Thymus (tissue), 11 donors: Measurements from ENCODE around the gene MESD. TPM values are rescaled to one million over a fixed set of nuclear protein-coding genes. Genes with fewer than 3 reads are reported as not detected.

Source experiments
- DNase-seq, 9 donors: peaks; one replicate each; pipeline ENCODE4 v3.0.0-alpha.2; 2013; ENCODE audit warnings: low spot score in 9 of 9, low read depth in 6 of 9, missing footprints in 1 of 9
- H3K27ac ChIP-seq, 2 donors: one replicate each; pipeline ENCODE4 v1.5.1; 2013; ENCODE audit warnings: control low read depth in 1 of 2, low read depth in 1 of 2, low read length in 1 of 2, mild to moderate bottlenecking in 1 of 2, moderate library complexity in 1 of 2
- H3K27me3 ChIP-seq, 2 donors: one replicate each; pipeline ENCODE4 v1.5.1; 2013; ENCODE audit warnings: low read length in 1 of 2; ENCODE audit not compliant: control insufficient read depth in 2 of 2, insufficient read depth in 1 of 2
- H3K36me3 ChIP-seq, 2 donors: one replicate each; pipeline ENCODE4 v1.5.1; 2013; ENCODE audit warnings: low read length in 1 of 2, mild to moderate bottlenecking in 1 of 2, moderate library complexity in 1 of 2; ENCODE audit not compliant: control insufficient read depth in 2 of 2, insufficient read depth in 2 of 2
- H3K4me1 ChIP-seq, 2 donors: one replicate each; pipeline ENCODE4 v1.5.1; 2013; ENCODE audit warnings: low read length in 2 of 2; ENCODE audit not compliant: control insufficient read depth in 2 of 2, insufficient read depth in 2 of 2
- H3K4me3 ChIP-seq, 2 donors: one replicate each; pipeline ENCODE4 v1.5.1; 2013; ENCODE audit warnings: low read length in 2 of 2, control low read depth in 1 of 2, mild to moderate bottlenecking in 1 of 2
- H3K9me3 ChIP-seq, 2 donors: one replicate each; pipeline ENCODE4 v1.5.1; 2013; ENCODE audit warnings: low read length in 1 of 2, mild to moderate bottlenecking in 1 of 2; ENCODE audit not compliant: control insufficient read depth in 2 of 2, insufficient read depth in 1 of 2
- WGBS: extraction: QIAGEN DNeasy Blood & Tissue Kit; methylation state at CpG from one replicate; pipeline ENCODE4 v1.1.7; 2013; 5-methylcytosine and 5-hydroxymethylcytosine counted together
- polyA plus RNA-seq: library from polyadenylated mRNA; stranded (reverse); fragments of 200-250 nt; gene quantifications from one replicate; pipeline ENCODE4 v1.2.3, GENCODE V29; 2013
- total RNA-seq: library from RNA; stranded (reverse); fragments of 120-200 nt; gene quantifications from one replicate; pipeline ENCODE4 v1.2.4, GENCODE V29; 2013
- donor health status: healthy.

Gene MESD
- total and polyA plus RNA-seq, 2 donors: 20.5 to 24.5 TPM

GRCh38 chr15:80988148-80988796 is 1.3 kb downstream of the MESD start:
- H3K4me3 ChIP-seq: peak overlapping the region; percentile 77 to 90
- 60% methylated on average over 8 of the region's 8 CpGs for WGBS
- no peaks in the 10 kb centered on the region for H3K27me3 ChIP-seq
- H3K27ac ChIP-seq: no peak overlapping the region
- peaks cover 26 to 33% of the 10 kb centered on the region in 2 donors for H3K4me1 ChIP-seq
- DNase-seq: peak in 1 of 9 donors; percentile 22
- H3K36me3 ChIP-seq: peaks cover 0 to 2% of the 10 kb centered on the region in 2 donors
- H3K9me3 ChIP-seq: no peaks in the 10 kb centered on the region

GRCh38 chr15:80986487-80986886 is 3.1 kb downstream of the MESD start:
- H3K27me3 ChIP-seq: no peaks in the 10 kb centered on the region
- no peak overlapping the region for H3K27ac ChIP-seq
- H3K36me3 ChIP-seq: peaks cover under 1 to 4% of the 10 kb centered on the region in 2 donors
- no peak overlapping the region for H3K4me3 ChIP-seq
- no peaks in the 10 kb centered on the region for H3K9me3 ChIP-seq
- DNase-seq: no peak
- peaks cover 27 to 31% of the 10 kb centered on the region in 2 donors for H3K4me1 ChIP-seq
- WGBS: 98% methylated on average over 1 of the region's 1 CpG

- H3K27me3 ChIP-seq: no peaks in the 10 kb centered on the region
- H3K9me3 ChIP-seq: no peaks in the 10 kb centered on the region
- peaks cover 22 to 26% of the 10 kb centered on the region in 2 donors for H3K4me1 ChIP-seq
- DNase-seq: no peak
- no peak overlapping the region for H3K4me3 ChIP-seq
- H3K36me3 ChIP-seq: peaks cover 2 to 6% of the 10 kb centered on the region in 2 donors
- H3K27ac ChIP-seq: no peak overlapping the region
- WGBS: 98% methylated on average over 5 of the region's 5 CpGs
Measured at GRCh38 chr15:80985981-80986380, 3.6 kb downstream of the MESD start.

- H3K36me3 ChIP-seq: peaks cover 10% of the 10 kb centered on the region in 2 donors
- no peak overlapping the region for H3K4me3 ChIP-seq
- H3K4me1 ChIP-seq: peaks cover 17 to 22% of the 10 kb centered on the region in 2 donors
- no peaks in the 10 kb centered on the region for H3K9me3 ChIP-seq
- peak overlapping the region; percentile 25 to 51 for H3K27ac ChIP-seq
- peak in 1 of 9 donors; percentile 25 for DNase-seq
- H3K27me3 ChIP-seq: no peaks in the 10 kb centered on the region
- 45% methylated on average over 9 of the region's 9 CpGs for WGBS
Measured at GRCh38 chr15:80984856-80985255, 4.8 kb downstream of the MESD start.

- peaks cover 9 to 11% of the 10 kb centered on the region in 2 donors for H3K4me1 ChIP-seq
Measured at GRCh38 chr15:80982839-80983238, 6.8 kb downstream of the MESD start.

GRCh38 chr15:80982205-80982604 is 7.4 kb downstream of the MESD start:
- no peak overlapping the region for H3K4me3 ChIP-seq
- peaks cover 27 to 31% of the 10 kb centered on the region in 2 donors for H3K36me3 ChIP-seq
- peak in 1 of 9 donors; percentile 46 for DNase-seq
- 98% methylated on average over 2 of the region's 2 CpGs for WGBS
- no peaks in the 10 kb centered on the region for H3K27me3 ChIP-seq
- no peaks in the 10 kb centered on the region for H3K9me3 ChIP-seq
- peaks cover 6 to 7% of the 10 kb centered on the region in 2 donors for H3K4me1 ChIP-seq
- H3K27ac ChIP-seq: peak overlapping the region in 1 of 2 donors; percentile 52

More at GRCh38 chr15:80982839-80983238, 6.8 kb downstream of the MESD start:
- DNase-seq: no peak
- no peaks in the 10 kb centered on the region for H3K9me3 ChIP-seq
- H3K4me3 ChIP-seq: no peak overlapping the region
- WGBS: 89% methylated on average over 5 of the region's 5 CpGs
- H3K27me3 ChIP-seq: no peaks in the 10 kb centered on the region
- peaks cover 23 to 28% of the 10 kb centered on the region in 2 donors for H3K36me3 ChIP-seq
- peak overlapping the region in 1 of 2 donors; percentile 11 for H3K27ac ChIP-seq

- no peak for DNase-seq
- Histone ChIP-seq H3K4me1 (peaks cover 2 to 3% of the 10 kb centered on the region in 2 donors), H3K9me3 (no peaks in the 10 kb centered on the region)
Measured at GRCh38 chr15:80979538-80980200, 9.9 kb downstream of the MESD start.

GRCh38 chr15:80978685-80979329 is 10.8 kb downstream of the MESD start:
- peaks cover 31 to 32% of the 10 kb centered on the region in 2 donors for H3K36me3 ChIP-seq
- 97% methylated on average over 7 of the region's 7 CpGs for WGBS
- H3K27ac ChIP-seq: no peak overlapping the region
- peaks cover 2 to 3% of the 10 kb centered on the region in 2 donors for H3K4me1 ChIP-seq
- H3K4me3 ChIP-seq: no peak overlapping the region
- no peaks in the 10 kb centered on the region for H3K27me3 ChIP-seq
- no peak for DNase-seq
- no peaks in the 10 kb centered on the region for H3K9me3 ChIP-seq

More at GRCh38 chr15:80979538-80980200, 9.9 kb downstream of the MESD start:
- Histone ChIP-seq H3K4me3 (no peak overlapping the region), H3K36me3 (peaks cover 31 to 32% of the 10 kb centered on the region in 2 donors), H3K27ac (no peak overlapping the region), H3K27me3 (no peaks in the 10 kb centered on the region)
- WGBS: 91% methylated on average over 8 of the region's 8 CpGs

- WGBS: 91% methylated on average over 7 of the region's 7 CpGs
- peak in 2 of 9 donors; percentile 42 to 48 for DNase-seq
- H3K4me3 ChIP-seq: no peak overlapping the region
- H3K4me1 ChIP-seq: peaks cover under 1 to 2% of the 10 kb centered on the region in 2 donors
- H3K36me3 ChIP-seq: peaks cover 28 to 32% of the 10 kb centered on the region in 2 donors
- no peaks in the 10 kb centered on the region for H3K9me3 ChIP-seq
- H3K27ac ChIP-seq: no peak overlapping the region
- no peaks in the 10 kb centered on the region for H3K27me3 ChIP-seq
Measured at GRCh38 chr15:80977627-80978036, 12.0 kb downstream of the MESD start.
